ENCODE results near the gene MAD2L1BP.
A peak's percentile ranks its signal among the peaks of the same experiment; 100 is the strongest.
"Not testable (repeated sequence)": the region's sequence is repeated elsewhere in the genome, so short reads cannot be mapped to it uniquely, and the experiment has no call there.

MAD2L1BP gene

GRCh38 chr6:43635387-43636307 lies at the start of gene MAD2L1BP:
MAD2L1BP (plus strand) TSS chr6:43635840; CDS start chr6:43635876, 36 bp downstream.
- H3K27me3 ChIP-seq (ENCODE audit: control insufficient read depth, insufficient read depth, low read length): no peaks in the 10 kb centered on the region
- peaks cover 7% of the 10 kb centered on the region for H3K36me3 ChIP-seq (ENCODE audit: control insufficient read depth, insufficient read depth, low read length)
- H3K9me3 ChIP-seq (ENCODE audit: control insufficient read depth, low read length): no peaks in the 10 kb centered on the region
- peaks cover 35% of the 10 kb centered on the region for H3K4me1 ChIP-seq (ENCODE audit: control insufficient read depth, insufficient read depth, low read length)
- H3K9ac ChIP-seq (ENCODE audit: low read length): peak within 1 kb of the TSS; percentile 92
- H3K4me3 ChIP-seq (ENCODE audit: low read length): peak within 1 kb of the TSS; percentile 81

- Histone ChIP-seq H3K4me1 (ENCODE audit: control insufficient read depth, insufficient read depth, low read length) (no peaks in the 10 kb centered on the region), H3K4me3 (ENCODE audit: low read length) (no peak overlapping the region), H3K36me3 (ENCODE audit: control insufficient read depth, insufficient read depth, low read length) (no peaks in the 10 kb centered on the region), H3K9me3 (ENCODE audit: control insufficient read depth, low read length) (no peaks in the 10 kb centered on the region), H3K9ac (ENCODE audit: low read length) (no peak overlapping the region), H3K27me3 (ENCODE audit: control insufficient read depth, insufficient read depth, low read length) (no peaks in the 10 kb centered on the region)
Observed at GRCh38 chr6:43588194-43588593, 47.4 kb upstream of the MAD2L1BP start.

GRCh38 chr6:43589564-43589963 lies 46.1 kb upstream of the MAD2L1BP start:
- H3K4me3 ChIP-seq (ENCODE audit: low read length); H3K27me3 ChIP-seq (ENCODE audit: control insufficient read depth, insufficient read depth, low read length); H3K36me3 ChIP-seq (ENCODE audit: control insufficient read depth, insufficient read depth, low read length); H3K4me1 ChIP-seq (ENCODE audit: control insufficient read depth, insufficient read depth, low read length); H3K9ac ChIP-seq (ENCODE audit: low read length); H3K9me3 ChIP-seq (ENCODE audit: control insufficient read depth, low read length): not testable (repeated sequence)

GRCh38 chr6:43593938-43594337 lies 41.7 kb upstream of the MAD2L1BP start:
- Histone ChIP-seq H3K9me3 (ENCODE audit: control insufficient read depth, low read length) (no peaks in the 10 kb centered on the region), H3K36me3 (ENCODE audit: control insufficient read depth, insufficient read depth, low read length) (no peaks in the 10 kb centered on the region), H3K4me3 (ENCODE audit: low read length) (no peak overlapping the region), H3K9ac (ENCODE audit: low read length) (no peak overlapping the region), H3K27me3 (ENCODE audit: control insufficient read depth, insufficient read depth, low read length) (no peaks in the 10 kb centered on the region), H3K4me1 (ENCODE audit: control insufficient read depth, insufficient read depth, low read length) (no peaks in the 10 kb centered on the region)

- Histone ChIP-seq H3K9ac (ENCODE audit: low read length) (no peak overlapping the region), H3K4me3 (ENCODE audit: low read length) (no peak overlapping the region), H3K9me3 (ENCODE audit: control insufficient read depth, low read length) (no peaks in the 10 kb centered on the region), H3K27me3 (ENCODE audit: control insufficient read depth, insufficient read depth, low read length) (no peaks in the 10 kb centered on the region), H3K36me3 (ENCODE audit: control insufficient read depth, insufficient read depth, low read length) (no peaks in the 10 kb centered on the region), H3K4me1 (ENCODE audit: control insufficient read depth, insufficient read depth, low read length) (no peaks in the 10 kb centered on the region)
Observed at GRCh38 chr6:43600595-43600994, 35.0 kb upstream of the MAD2L1BP start.

- no peaks in the 10 kb centered on the region for H3K4me1 ChIP-seq (ENCODE audit: control insufficient read depth, insufficient read depth, low read length)
- H3K9ac ChIP-seq (ENCODE audit: low read length): no peak overlapping the region
- no peaks in the 10 kb centered on the region for H3K27me3 ChIP-seq (ENCODE audit: control insufficient read depth, insufficient read depth, low read length)
- H3K36me3 ChIP-seq (ENCODE audit: control insufficient read depth, insufficient read depth, low read length): no peaks in the 10 kb centered on the region
- no peaks in the 10 kb centered on the region for H3K9me3 ChIP-seq (ENCODE audit: control insufficient read depth, low read length)
- H3K4me3 ChIP-seq (ENCODE audit: low read length): no peak overlapping the region
Observed at GRCh38 chr6:43604174-43604573, 31.5 kb upstream of the MAD2L1BP start.

- H3K27me3 ChIP-seq (ENCODE audit: control insufficient read depth, insufficient read depth, low read length): no peaks in the 10 kb centered on the region
- H3K9me3 ChIP-seq (ENCODE audit: control insufficient read depth, low read length): no peaks in the 10 kb centered on the region
- H3K9ac ChIP-seq (ENCODE audit: low read length): no peak overlapping the region
- H3K4me1 ChIP-seq (ENCODE audit: control insufficient read depth, insufficient read depth, low read length): no peaks in the 10 kb centered on the region
- no peaks in the 10 kb centered on the region for H3K36me3 ChIP-seq (ENCODE audit: control insufficient read depth, insufficient read depth, low read length)
- H3K4me3 ChIP-seq (ENCODE audit: low read length): no peak overlapping the region
Observed at GRCh38 chr6:43606019-43606418, 29.6 kb upstream of the MAD2L1BP start.

- Histone ChIP-seq H3K4me3 (ENCODE audit: low read length) (no peak overlapping the region), H3K27me3 (ENCODE audit: control insufficient read depth, insufficient read depth, low read length) (no peaks in the 10 kb centered on the region), H3K36me3 (ENCODE audit: control insufficient read depth, insufficient read depth, low read length) (no peaks in the 10 kb centered on the region), H3K9ac (ENCODE audit: low read length) (no peak overlapping the region), H3K9me3 (ENCODE audit: control insufficient read depth, low read length) (no peaks in the 10 kb centered on the region), H3K4me1 (ENCODE audit: control insufficient read depth, insufficient read depth, low read length) (no peaks in the 10 kb centered on the region)
Observed at GRCh38 chr6:43608310-43608763, 27.3 kb upstream of the MAD2L1BP start.

- no peak overlapping the region for H3K4me3 ChIP-seq (ENCODE audit: low read length)
- no peaks in the 10 kb centered on the region for H3K36me3 ChIP-seq (ENCODE audit: control insufficient read depth, insufficient read depth, low read length)
- H3K9me3 ChIP-seq (ENCODE audit: control insufficient read depth, low read length): no peaks in the 10 kb centered on the region
Observed at GRCh38 chr6:43608807-43609206, 26.8 kb upstream of the MAD2L1BP start.

GRCh38 chr6:43609402-43609801 lies 26.2 kb upstream of the MAD2L1BP start:
- no peaks in the 10 kb centered on the region for H3K4me1 ChIP-seq (ENCODE audit: control insufficient read depth, insufficient read depth, low read length)
- no peak overlapping the region for H3K4me3 ChIP-seq (ENCODE audit: low read length)
- no peaks in the 10 kb centered on the region for H3K9me3 ChIP-seq (ENCODE audit: control insufficient read depth, low read length)
- H3K27me3 ChIP-seq (ENCODE audit: control insufficient read depth, insufficient read depth, low read length): no peaks in the 10 kb centered on the region
- no peak overlapping the region for H3K9ac ChIP-seq (ENCODE audit: low read length)
- H3K36me3 ChIP-seq (ENCODE audit: control insufficient read depth, insufficient read depth, low read length): no peaks in the 10 kb centered on the region

More at GRCh38 chr6:43608807-43609206, 26.8 kb upstream of the MAD2L1BP start:
- no peak overlapping the region for H3K9ac ChIP-seq (ENCODE audit: low read length)
- no peaks in the 10 kb centered on the region for H3K27me3 ChIP-seq (ENCODE audit: control insufficient read depth, insufficient read depth, low read length)
- H3K4me1 ChIP-seq (ENCODE audit: control insufficient read depth, insufficient read depth, low read length): no peaks in the 10 kb centered on the region

- Histone ChIP-seq H3K9me3 (ENCODE audit: control insufficient read depth, low read length) (no peaks in the 10 kb centered on the region), H3K9ac (ENCODE audit: low read length) (no peak overlapping the region), H3K4me3 (ENCODE audit: low read length) (no peak overlapping the region), H3K36me3 (ENCODE audit: control insufficient read depth, insufficient read depth, low read length) (no peaks in the 10 kb centered on the region), H3K27me3 (ENCODE audit: control insufficient read depth, insufficient read depth, low read length) (no peaks in the 10 kb centered on the region), H3K4me1 (ENCODE audit: control insufficient read depth, insufficient read depth, low read length) (no peaks in the 10 kb centered on the region)
Observed at GRCh38 chr6:43610431-43610830, 25.2 kb upstream of the MAD2L1BP start.

- no peaks in the 10 kb centered on the region for H3K4me1 ChIP-seq (ENCODE audit: control insufficient read depth, insufficient read depth, low read length)
- no peaks in the 10 kb centered on the region for H3K36me3 ChIP-seq (ENCODE audit: control insufficient read depth, insufficient read depth, low read length)
- H3K9ac ChIP-seq (ENCODE audit: low read length): no peak overlapping the region
Observed at GRCh38 chr6:43613721-43614395, 21.8 kb upstream of the MAD2L1BP start.

More at GRCh38 chr6:43613721-43614395, 21.8 kb upstream of the MAD2L1BP start:
- Histone ChIP-seq H3K9me3 (ENCODE audit: control insufficient read depth, low read length) (no peaks in the 10 kb centered on the region), H3K27me3 (ENCODE audit: control insufficient read depth, insufficient read depth, low read length) (no peaks in the 10 kb centered on the region), H3K4me3 (ENCODE audit: low read length) (no peak overlapping the region)
